Raji (cell line): ENCODE results near the gene TPX2.

ENCODE experiments used
- POLR2A ChIP-seq: IDR thresholded peaks from 2 replicates; pipeline ENCODE4 v1.6.1; 2011; ENCODE audit warnings: low read depth, low read length, control low read depth; ENCODE audit not compliant: insufficient read depth

TPX2 gene

GRCh38 chr20:31849306-31849930 is 110.3 kb downstream of the TPX2 start:
- no peak for TF ChIP-seq POLR2A
